ENCODE results near the gene TTC3. TPM values are rescaled to one million over a fixed set of nuclear protein-coding genes. Genes with fewer than 3 reads are reported as not detected.
A peak's percentile ranks its signal among the peaks of the same experiment; 100 is the strongest.

The TTC3 gene
- total RNA-seq, 1 donor: 80.2 TPM

DNA sequence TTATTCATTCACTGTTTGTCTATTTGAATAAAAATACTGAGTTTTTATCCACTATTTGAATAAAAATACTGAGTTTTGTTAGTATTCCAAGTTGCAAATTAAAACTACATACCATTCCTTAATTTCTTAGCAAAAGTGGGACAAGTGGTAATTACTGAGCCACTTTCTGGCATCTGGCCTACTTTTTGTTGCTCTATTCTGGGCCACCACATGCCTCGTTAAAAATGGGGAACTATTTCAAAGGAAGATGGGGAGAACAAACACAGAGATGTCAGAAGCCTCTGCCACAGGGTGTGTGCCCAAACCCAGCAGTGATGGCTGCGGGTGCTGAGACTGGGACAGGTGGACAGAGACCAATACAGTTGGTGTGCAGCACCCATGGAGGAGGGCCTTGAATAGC lies 14.8 kb upstream of the TTC3 start:
- DNase-seq (ENCODE audit: low read depth in 2 of 3, low spot score in 2 of 3): peak in 1 of 3 donors; percentile 53

DNA sequence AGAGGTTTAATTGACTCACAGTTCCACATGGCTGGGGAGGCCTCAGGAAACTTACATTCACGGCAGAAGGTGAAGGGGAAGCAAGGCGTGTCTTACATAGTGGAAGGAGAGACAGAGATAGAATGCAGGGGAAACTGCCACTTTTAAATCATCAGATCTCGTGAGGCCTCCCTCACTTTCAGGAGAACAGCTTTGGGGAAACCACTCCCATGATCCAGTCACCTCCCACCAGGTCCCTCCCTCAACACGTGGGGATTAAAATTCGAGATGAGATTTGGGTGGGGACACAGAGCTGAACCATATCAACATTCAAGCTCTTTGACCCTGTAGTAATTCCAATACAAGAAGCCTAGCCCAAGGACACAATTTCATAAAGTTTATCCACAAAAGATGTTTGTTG lies 13.9 kb upstream of the TTC3 start:
- DNase-seq (ENCODE audit: low read depth in 2 of 3, low spot score in 2 of 3): no peak

DNA sequence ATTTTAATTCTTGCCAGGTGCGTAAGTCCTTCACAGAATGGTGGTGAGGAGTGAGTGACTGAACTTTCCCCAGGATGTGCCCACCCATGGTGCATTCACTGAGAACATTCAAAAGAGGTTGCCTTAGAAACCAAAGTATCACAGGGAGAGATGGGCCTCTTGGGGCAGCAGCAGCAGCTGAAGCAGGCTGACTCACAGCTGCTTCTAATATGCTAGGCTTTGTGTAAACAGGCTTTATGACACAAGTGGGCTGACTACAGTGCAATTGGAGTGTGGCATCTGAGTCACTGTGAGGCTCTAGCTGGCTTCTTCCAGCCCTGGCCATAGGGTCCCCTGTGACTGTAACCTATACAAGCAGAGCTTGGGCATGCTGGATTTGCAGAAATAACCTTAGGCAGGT lies 12.8 kb upstream of the TTC3 start:
- DNase-seq (ENCODE audit: low read depth in 2 of 3, low spot score in 2 of 3): peak in 2 of 3 donors; percentile 40 to 49

DNA sequence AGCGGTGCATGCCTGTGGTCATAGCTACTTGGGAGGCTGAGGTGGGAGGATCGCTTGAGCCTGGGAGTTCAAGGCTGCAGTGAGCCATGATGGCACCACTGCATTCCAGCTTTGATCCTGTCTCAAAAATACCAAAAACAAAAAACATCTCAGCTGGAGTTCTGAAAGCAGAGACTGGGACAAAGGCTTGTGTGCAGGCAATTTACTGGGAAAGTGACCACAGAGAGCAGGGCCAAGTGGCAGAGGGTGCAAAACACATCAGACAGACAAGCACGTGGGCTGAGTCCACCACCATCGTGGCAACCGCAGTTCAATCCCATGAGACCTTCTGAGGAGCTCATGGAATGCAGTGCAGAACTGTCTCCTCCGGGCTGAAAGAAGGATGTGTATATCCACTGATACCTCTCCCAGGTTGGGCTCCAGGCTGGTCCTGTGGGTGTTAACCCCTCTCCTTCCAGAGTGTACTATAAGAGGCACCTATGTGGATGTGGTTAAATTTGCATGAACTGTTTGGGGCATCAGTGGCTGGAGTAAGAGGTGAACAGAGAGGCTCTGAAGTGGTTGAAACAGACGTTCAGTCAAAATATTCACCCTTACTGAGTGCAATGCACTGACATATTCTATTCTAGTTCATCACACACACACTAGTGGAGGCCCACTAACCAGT lies 11.0 kb upstream of the TTC3 start:
- no peak for DNase-seq (ENCODE audit: low read depth in 2 of 3, low spot score in 2 of 3)

DNA sequence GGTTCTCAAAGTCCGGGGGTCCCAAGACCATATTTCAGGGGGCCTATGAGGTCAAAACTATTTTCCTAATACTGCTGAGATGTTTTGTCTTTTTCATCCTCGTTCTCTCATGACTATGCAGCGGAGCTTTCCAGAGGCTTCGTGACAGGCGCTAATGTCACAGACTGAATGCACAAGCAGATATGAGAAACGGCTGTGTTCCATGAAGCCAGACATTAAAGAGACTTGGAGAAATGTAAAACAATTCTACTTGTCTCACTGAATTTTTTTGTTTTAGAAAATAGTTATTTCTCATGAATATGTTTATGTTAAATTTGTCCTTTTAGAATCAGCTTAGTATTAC lies 10.5 kb upstream of the TTC3 start:
- no peak for DNase-seq (ENCODE audit: low read depth in 2 of 3, low spot score in 2 of 3)

DNA sequence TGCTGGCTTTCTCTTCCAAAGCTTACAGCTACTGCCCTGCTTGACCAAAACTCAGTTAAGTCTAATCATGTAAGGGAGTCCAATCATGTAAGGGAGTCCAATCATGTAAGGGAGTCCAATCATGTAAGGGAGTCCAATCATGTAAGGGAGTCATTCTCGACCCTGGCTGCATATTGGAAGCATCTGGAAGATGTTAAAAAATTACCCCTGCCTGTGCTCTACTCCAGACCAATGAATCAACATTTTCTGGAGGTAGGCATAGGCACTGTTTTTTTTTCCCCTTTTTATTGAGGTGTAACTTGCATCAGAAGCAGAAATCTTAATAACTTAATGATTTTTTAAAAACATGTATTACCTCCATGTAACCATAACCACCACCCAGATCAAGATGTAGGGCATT lies 9.6 kb upstream of the TTC3 start:
- no peak for DNase-seq (ENCODE audit: low read depth in 2 of 3, low spot score in 2 of 3)

DNA sequence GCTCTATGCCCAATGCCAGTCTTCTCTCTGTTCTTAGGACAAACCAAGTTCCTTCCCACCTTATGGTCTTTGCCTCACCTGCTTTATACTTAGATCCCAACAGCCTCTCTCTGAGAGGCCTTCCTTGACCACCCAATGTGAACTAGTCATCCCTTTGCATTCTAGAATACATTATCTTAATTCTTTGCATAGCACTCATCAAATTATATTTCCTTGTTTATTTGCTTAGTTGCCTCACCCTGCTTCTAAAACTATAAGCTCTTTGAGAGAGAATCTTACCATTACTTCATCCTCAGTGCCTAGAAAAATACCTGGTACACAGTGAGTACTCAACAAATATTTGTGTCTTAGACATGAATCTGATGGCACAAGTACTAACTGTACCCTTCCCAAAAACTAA lies 8.2 kb upstream of the TTC3 start:
- no peak for DNase-seq (ENCODE audit: low read depth in 2 of 3, low spot score in 2 of 3)

DNA sequence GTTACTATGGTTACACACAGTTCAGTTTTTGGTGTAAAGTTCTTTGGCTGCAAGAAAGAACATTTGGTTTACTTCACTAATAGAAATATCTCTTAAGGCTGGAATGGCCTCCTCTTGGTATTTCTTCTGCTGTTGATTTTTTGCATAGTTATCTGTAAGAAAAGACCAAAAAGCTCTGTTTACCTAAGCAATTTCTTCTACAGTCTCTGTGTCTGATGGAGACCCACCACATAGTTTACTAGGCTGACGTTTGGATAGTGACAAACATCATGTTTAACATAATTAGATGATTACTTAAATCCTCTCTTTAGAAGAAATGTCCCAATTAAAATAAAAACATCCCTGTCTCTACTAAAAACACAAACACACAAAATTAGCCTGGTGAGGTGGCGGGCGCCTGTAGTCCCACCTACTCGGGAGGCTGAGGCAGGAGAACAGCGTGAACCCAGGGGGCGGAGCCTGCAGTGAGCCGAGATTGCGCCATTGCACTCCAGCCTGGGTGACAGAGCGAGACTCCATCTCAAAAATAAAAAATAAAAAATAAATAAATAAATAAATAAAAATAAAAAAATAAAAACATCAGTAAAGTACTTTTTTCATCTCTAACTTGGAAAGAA lies 7.4 kb upstream of the TTC3 start:
- no peak for DNase-seq (ENCODE audit: low read depth in 2 of 3, low spot score in 2 of 3)

DNA sequence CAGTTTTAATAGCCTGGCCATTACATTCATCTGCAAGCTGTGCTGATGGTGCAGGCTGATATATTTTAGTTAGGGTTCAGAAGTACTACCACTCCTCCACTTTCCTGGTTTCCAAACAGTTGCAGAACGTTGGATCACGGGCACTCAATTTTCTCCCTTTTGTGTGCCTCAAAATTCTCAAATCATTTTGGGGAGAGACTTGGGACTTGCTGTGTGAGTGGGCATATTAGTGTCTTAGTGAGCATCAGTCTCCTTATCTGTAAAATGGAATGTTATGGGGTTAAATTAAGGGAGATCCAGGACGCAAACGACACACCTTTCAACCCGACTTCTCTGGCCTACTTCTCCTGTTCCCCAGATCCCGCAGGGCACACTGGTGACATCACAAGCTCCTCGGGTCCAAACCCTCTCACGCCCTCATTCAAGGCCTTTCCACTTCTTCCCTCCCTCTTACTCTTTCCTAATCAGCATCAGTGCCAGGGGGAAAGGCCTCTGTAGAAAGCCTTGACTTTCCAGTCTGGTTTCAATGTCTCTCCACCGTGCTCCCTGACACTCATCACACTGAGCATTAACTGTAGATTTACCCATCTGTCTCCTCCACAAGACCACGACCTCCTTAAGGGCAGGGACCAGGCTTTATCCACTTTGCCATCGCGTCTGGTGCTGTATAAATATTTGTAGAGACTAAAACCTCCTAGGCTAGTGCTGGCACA lies 1.3 kb upstream of the TTC3 start:
- no peak for DNase-seq (ENCODE audit: low read depth in 2 of 3, low spot score in 2 of 3)

DNA sequence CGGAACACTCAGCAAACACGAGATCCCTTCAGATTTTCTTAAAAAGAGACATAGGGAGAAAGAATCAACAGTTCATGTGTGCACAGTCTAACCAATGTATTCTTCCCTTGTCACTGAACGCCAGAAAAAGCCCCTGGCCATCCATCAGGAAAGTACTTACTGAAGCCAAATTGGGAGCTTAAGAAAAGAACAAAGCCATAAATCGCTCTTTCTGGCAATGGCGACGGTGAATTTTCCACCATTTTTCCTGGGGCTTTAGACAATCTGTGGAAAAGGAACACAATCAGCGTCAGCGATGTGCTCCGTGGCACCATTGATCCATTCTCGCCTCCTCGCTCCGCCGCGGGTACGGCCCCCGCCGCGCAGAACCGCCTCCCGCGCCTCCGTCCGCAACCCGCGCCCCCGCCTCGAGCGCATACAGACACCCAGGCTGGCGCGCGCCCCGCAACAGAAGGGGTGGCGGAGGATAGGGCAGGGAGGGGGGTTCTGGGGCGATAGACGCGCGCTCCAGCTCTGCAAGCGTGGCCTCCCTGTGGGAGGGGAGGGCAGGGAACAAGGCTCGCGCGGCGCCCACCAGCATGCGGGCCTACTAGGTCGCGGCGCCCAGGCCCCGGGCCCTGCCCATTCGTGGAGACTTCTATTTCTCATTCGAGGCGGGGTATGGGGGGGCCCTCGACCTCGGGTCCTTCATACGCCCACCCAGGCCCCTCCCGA lies 623 bp upstream of the TTC3 start:
- DNase-seq (ENCODE audit: low read depth in 2 of 3, low spot score in 2 of 3): no peak

DNA sequence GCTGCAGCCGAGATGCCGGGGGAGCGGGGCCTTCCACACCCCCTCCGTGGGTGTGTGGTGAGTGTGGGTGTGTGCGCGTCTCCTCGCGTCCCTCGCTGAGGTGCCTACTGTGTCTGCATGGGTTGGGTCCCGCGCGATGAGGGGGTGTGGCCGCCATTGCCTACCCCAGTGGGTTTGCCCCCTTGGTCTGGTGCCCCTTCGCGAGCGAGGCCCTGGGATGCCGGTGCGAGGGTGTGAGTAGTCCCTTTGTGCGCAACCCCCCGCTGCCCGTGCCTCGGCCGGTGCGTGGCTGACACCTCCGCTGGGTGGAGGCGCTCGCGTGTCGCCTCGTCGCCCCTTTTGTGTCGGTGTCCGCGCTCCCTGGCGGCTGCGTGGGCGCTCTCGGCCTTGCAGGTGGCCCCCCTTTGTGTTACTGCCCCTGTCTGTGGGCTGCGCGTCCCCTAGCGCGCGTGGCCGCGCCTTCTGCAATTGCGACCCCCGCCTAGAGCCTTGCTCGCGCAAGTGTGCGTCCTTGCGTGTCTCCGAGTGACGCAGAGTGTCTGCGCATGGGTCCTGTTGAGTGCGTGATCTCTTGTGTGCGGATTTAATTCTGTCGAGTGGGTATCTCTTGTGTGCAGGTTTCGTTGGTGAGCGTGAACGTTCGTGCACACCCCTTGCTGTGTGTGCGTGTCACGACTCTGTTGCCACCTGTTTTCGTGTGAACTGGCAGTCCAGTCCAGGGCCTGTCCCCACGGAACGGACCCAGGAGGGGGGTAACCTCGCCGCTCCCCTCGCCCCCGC lies 553 bp downstream of the TTC3 start:
- peak; percentile 64 to 74 (median 65) for DNase-seq (ENCODE audit: low read depth in 2 of 3, low spot score in 2 of 3)

DNA sequence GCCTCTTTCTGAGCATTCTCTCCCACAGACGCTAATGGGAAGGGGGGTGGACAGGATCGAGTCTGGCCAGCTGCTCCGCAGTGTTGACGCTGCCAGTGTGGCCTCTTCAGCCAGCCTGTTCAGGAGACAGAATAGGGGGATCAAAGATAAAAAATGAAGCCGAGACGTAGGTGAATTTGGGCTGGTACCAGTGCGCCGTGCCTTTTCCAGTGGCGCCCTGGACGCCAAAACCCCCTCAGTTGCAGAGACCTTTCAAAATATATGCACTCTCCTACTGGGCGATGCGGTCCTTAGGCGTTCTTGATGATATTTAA lies 1.1 kb downstream of the TTC3 start:
- DNase-seq (ENCODE audit: low read depth in 2 of 3, low spot score in 2 of 3): no peak

DNA sequence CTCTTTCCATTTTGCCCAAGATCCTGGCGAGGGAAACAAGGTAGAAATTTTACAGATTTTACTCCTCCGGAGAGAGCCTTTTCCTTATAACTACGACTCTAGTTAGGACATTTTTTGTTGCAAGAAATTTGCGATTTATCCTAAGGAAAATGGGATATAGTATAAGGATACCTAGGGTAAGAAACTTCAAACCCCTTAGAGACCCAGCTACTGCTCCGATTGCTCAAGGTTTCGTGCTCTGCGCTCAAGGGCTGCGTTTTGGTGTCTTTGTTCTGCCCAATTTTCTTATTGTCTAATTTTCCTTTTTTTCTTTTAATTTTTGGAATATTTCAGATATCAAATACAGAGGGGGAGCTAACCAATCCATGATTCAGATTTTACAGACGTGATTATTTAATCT lies 1.5 kb downstream of the TTC3 start:
- no peak for DNase-seq (ENCODE audit: low read depth in 2 of 3, low spot score in 2 of 3)

DNA sequence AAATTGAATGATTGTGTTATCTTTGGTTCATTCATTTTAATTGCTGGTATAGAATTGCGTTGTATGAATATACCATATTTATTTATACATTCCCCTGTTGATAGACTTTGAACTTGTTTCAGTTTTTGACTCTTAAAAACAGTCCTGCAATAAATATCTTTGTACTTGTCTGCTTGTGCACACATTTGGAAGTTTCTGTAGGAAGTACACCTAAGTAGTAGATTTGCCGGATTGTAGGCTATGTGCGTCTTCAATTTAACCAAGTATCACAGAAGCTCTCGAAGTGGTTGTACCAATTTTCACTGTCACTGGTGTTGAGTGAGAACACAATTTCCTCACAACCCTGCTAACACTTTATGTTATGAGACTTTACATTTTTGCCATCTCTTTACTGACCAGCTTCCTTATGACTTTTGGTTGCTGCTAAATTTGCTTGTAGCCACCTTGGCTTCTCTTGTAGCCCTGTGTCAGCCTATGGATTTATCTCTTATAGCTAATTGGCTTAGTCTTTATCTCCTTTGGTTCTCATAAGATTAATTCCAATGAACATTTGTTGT lies 2.2 kb downstream of the TTC3 start:
- no peak for DNase-seq (ENCODE audit: low read depth in 2 of 3, low spot score in 2 of 3)

DNA sequence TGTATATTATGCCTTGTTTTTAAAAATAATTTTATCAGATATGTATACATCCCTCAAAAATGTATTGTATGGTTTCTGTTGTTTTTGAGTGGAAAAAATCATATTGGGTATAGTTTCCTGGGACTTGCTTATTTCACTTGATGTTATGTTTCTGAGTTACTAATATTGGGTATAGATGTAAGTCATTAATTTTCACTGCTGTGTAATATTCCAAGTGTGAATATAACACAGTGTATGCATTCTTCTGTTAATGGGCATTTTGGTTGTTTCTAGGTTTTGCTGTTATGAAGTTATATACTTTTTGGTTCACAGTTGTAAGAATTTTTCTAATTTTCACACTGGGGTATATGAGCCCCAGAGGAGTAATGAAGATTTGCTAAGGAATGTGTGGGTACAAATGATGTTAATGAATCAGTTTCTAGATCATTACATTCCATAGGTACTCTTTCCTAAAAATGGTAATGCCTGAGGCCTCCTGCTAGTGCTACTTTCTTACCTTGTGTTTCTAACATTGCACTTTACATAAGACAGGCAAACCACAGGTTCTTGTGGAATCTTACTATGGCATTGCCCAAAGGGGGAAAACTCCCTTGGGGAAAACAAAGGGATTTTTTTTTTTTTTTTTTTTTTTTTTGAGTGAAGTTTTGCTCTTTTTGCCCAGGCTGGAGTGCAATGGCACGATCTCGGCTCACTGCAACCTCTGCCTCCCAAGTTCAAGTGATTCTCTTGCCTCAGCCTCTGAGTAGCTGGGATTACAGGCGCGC lies 3.2 kb downstream of the TTC3 start:
- DNase-seq (ENCODE audit: low read depth in 2 of 3, low spot score in 2 of 3): no peak

DNA sequence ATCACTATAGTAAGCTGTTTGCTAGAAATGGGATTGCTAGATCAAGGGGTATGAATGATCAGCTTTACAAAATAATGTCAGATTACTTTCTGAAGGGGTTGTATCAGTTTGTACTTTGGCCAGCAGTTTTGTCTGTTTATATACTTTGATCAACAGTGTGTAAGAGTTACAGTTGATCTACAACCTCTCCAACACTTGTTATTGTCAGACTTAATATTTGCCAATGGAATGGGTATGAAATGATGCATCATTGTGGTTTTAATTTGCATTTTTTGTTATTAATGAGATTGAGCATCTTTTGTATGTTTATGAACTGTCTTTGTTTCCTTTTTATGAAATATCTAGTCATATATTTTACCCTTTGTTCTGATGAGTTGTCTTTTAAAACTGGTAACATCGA lies 4.3 kb downstream of the TTC3 start:
- no peak for DNase-seq (ENCODE audit: low read depth in 2 of 3, low spot score in 2 of 3)

DNA sequence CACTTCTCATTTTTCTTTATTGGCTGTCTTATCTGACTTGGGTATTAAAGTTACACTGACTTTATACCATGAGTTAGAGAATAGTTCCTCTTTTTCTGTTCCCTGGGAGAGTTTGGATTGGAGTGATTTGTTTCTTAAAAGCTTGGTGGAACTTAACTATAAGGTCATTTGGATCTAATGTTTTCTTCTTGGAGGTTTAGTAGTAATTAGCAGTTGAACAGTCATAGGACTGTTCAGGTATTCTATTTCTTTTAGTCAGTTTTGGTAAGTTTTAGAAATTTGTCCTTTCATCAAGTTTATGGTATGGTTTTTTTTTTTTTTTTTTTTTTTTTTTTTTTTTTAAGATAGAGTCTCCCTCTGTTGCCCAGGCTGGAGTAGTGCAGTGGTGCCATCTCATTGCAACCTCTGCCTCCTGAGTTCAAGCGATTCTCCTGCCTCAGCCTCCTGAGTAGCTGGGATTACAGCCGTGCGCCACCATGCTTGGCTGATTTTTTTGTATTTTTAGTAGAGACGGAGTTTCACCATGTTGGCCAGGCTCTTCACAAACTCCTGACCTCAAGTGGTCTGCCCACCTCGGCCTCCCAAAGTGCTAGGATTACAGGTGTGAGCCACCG lies 6.3 kb downstream of the TTC3 start:
- DNase-seq (ENCODE audit: low read depth in 2 of 3, low spot score in 2 of 3): peak in 1 of 3 donors; percentile 27

DNA sequence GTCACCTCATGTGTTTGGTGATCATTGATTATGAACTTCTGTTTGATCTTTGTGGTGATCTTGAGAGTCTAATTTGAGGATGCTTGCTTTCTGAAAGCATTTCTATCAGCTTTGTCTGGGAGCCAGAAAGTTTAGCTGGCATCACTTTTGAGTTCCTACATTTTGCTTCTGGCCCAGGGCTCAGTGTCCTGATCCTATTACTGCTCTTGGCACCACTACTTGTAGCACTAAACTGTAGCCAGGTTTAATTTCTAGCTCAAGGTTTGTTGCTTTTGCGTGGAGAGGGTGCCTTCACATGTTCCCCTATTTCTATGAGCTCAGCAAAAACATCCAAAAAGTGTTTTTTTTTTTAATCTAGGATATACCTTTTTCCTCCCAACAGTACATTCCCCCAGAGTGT lies 9.3 kb downstream of the TTC3 start:
- DNase-seq (ENCODE audit: low read depth in 2 of 3, low spot score in 2 of 3): no peak

DNA sequence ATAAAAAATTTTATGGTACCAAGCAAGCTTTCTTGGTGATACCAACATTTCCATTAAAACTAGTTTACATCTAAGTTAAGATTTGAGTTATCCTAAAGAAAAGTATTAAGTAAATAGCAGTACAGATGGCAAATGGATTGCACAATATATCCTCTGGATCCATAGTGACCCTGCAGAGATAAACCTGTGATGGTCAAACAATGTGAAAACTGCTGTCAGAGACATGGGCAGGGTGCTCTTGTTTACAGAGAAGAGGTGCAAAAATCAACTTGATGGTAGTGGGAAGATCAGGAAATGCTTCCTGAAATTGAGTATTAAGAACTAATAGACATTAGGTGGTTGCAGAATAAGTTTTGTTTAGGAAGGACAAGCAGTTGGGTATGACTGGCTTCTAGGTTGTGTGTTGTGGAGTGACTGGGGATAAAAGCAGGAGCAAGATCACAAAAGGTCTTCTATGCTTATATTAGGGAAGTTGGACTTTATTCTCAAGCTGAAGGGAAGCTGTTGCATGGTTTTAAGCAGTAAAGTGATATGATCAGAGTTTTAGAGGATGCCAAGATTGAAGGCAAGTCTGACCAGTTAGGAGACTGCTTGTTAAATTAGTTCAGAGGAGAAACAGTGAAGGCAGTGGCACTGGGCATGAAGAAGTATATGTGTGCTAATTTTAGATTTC lies 9.9 kb downstream of the TTC3 start:
- peak in 1 of 3 donors; percentile 45 for DNase-seq (ENCODE audit: low read depth in 2 of 3, low spot score in 2 of 3)

Data from hematopoietic multipotent progenitor cell (in vitro differentiated cells).